Type B pancreatic cell (in vitro differentiated cells): ENCODE data around the gene EIF5A. TPM values are rescaled to one million over a fixed set of nuclear protein-coding genes. Genes with fewer than 3 reads are reported as not detected.
"Not testable (repeated sequence)": the region's sequence is repeated elsewhere in the genome, so short reads cannot be mapped to it uniquely, and the experiment has no call there.

ENCODE experiments used
- DNase-seq: peaks from one replicate; pipeline ENCODE4 v3.0.0; 2021; ENCODE audit warnings: mixed read lengths; ENCODE audit not compliant: unreplicated experiment; ENCODE audit errors: extremely low spot score
- H3K27ac Mint-ChIP-seq: 2 replicates; pipeline ENCODE4 v1.8.0; 2021; ENCODE audit warnings: mild to moderate bottlenecking, mixed read lengths
- H3K27me3 Mint-ChIP-seq: 2 replicates; pipeline ENCODE4 v1.8.0; 2021; ENCODE audit warnings: mixed read lengths
- H3K36me3 Mint-ChIP-seq: 2 replicates; pipeline ENCODE4 v1.8.0; 2021; ENCODE audit warnings: mixed read lengths
- H3K4me1 Mint-ChIP-seq: one replicate; pipeline ENCODE4 v1.8.0; 2021; ENCODE audit warnings: mixed read lengths; ENCODE audit not compliant: unreplicated experiment
- H3K4me3 Mint-ChIP-seq: 2 replicates; pipeline ENCODE4 v1.8.0; 2021; ENCODE audit warnings: mild to moderate bottlenecking, mixed read lengths
- H3K9me3 Mint-ChIP-seq: 2 replicates; pipeline ENCODE4 v1.8.0; 2021; ENCODE audit warnings: mixed read lengths
- CTCF ChIP-seq: fragments of 200-600 bp; sonication (generic); conservative IDR thresholded peaks from 2 replicates; pipeline ENCODE4 v1.5.0; 2021; ENCODE audit warnings: antibody characterized with exemption, mild to moderate bottlenecking
- total RNA-seq: library from RNA; stranded (reverse); gene quantifications from 2 replicates; pipeline ENCODE4 v1.2.1, GENCODE V29; 2021; ENCODE audit warnings: low replicate concordance

The EIF5A gene
- total RNA-seq, 1 donor from 2014 or later, result 454 TPM

- H3K4me3 Mint-ChIP-seq, result peak within 1 kb of the TSS; percentile 93
- no peak for TF ChIP-seq CTCF
- no peaks in the 10 kb centered on the region for H3K36me3 Mint-ChIP-seq
- DNase-seq, result no peak
- no peaks in the 10 kb centered on the region for H3K27me3 Mint-ChIP-seq
- no peaks in the 10 kb centered on the region for H3K9me3 Mint-ChIP-seq
- H3K27ac Mint-ChIP-seq, result peak within 1 kb of the TSS; percentile 96
- peaks cover 22% of the 10 kb centered on the region for H3K4me1 Mint-ChIP-seq
Measured at GRCh38 chr17:7328840-7329373, 21.5 kb downstream of the EIF5A start, which contains the start of gene NEURL4. Gene NEURL4 (minus strand): TSS chr17:7329335. CDS start chr17:7329312, 23 bp downstream.

DNA sequence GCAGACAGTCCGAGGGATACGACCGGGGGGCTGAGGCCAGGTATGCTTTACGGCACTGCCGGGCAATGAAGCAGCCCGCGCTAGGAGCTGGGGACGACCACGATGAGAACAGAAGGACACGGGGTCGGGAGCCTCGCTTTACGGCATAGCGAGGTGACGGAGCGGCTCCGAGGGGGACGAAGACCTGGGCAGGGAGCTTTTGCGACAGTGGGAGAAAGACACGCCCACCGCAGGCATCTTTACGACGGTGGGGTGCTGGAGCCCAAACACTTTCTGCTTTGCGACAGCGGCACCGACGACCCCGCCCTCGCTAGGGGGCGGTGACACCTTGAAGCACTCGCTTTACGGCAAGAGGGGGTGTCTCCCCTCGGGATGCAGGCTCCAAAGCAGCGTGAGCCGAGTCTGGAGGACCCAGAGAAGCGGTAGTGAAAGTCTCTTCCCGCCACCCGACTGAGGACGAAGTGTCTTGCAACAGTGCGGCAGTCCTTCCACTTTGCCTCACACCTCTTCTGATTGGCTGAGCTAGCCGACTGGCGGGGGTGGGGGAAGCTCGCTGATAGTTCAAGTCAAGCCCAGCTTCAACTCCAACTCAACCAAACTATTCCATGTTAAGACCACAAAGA lies 22.1 kb downstream of the EIF5A start:
- Mint-ChIP-seq H3K27ac (peak overlapping the region; percentile 96), H3K9me3 (no peaks in the 10 kb centered on the region), H3K4me1 (peaks cover 22% of the 10 kb centered on the region), H3K36me3 (no peaks in the 10 kb centered on the region), H3K27me3 (no peaks in the 10 kb centered on the region), H3K4me3 (peak overlapping the region; percentile 93)
- no peak for TF ChIP-seq CTCF
- peak; percentile 96 for DNase-seq

GRCh38 chr17:7329997-7330637 lies 22.7 kb downstream of the EIF5A start:
- peaks cover 22% of the 10 kb centered on the region for H3K4me1 Mint-ChIP-seq
- H3K4me3 Mint-ChIP-seq, result peak overlapping the region; percentile 93
- H3K27me3 Mint-ChIP-seq, result no peaks in the 10 kb centered on the region
- peak overlapping the region; percentile 96 for H3K27ac Mint-ChIP-seq
- no peaks in the 10 kb centered on the region for H3K36me3 Mint-ChIP-seq
- TF ChIP-seq CTCF, result no peak
- no peaks in the 10 kb centered on the region for H3K9me3 Mint-ChIP-seq
- no peak for DNase-seq

GRCh38 chr17:7330638-7331015 lies 23.2 kb downstream of the EIF5A start:
- Mint-ChIP-seq H3K4me1 (peaks cover 22% of the 10 kb centered on the region), H3K27ac (no peak overlapping the region), H3K9me3 (no peaks in the 10 kb centered on the region), H3K27me3 (no peaks in the 10 kb centered on the region), H3K4me3 (peak overlapping the region; percentile 93), H3K36me3 (no peaks in the 10 kb centered on the region)
- no peak for DNase-seq
- no peak for TF ChIP-seq CTCF

GRCh38 chr17:7332111-7332510 lies 24.7 kb downstream of the EIF5A start:
- Mint-ChIP-seq H3K27me3 (peaks cover 2% of the 10 kb centered on the region), H3K36me3 (no peaks in the 10 kb centered on the region), H3K9me3 (no peaks in the 10 kb centered on the region), H3K27ac (no peak overlapping the region), H3K4me3 (no peak overlapping the region), H3K4me1 (peaks cover 22% of the 10 kb centered on the region)
- TF ChIP-seq CTCF, result no peak
- no peak for DNase-seq

- DNase-seq, H3K27me3 Mint-ChIP-seq, H3K9me3 Mint-ChIP-seq, H3K4me3 Mint-ChIP-seq, H3K27ac Mint-ChIP-seq, H3K36me3 Mint-ChIP-seq: not testable (repeated sequence)
- H3K4me1 Mint-ChIP-seq, result peaks cover 20% of the 10 kb centered on the region
Measured at GRCh38 chr17:7332600-7333069, 25.2 kb downstream of the EIF5A start.
